Measurements from ENCODE around the gene NPFFR1.

- TF ChIP-seq CTCF (IDR thresholded peaks at IDR 0.05) (no peak), POLR2A (IDR thresholded peaks at IDR 0.05) (no peak)
Observed at GRCh38 chr10:70283445-70284399, at the start of gene NPFFR1.

Measured in transverse colon (tissue), 3 donors.